HG03196 (cell line): ENCODE data around the gene GXYLT1.
A peak's percentile ranks its signal among the peaks of the same experiment; 100 is the strongest.
"Not testable (repeated sequence)": the region's sequence is repeated elsewhere in the genome, so short reads cannot be mapped to it uniquely, and the experiment has no call there.

Experiments
- ATAC-seq: cut with Tn5 transposase; IDR thresholded peaks from one replicate; pipeline ENCODE4 v1.9.1; 2021; ENCODE audit not compliant: unreplicated experiment

GXYLT1 gene

GRCh38 chr12:42144408-42145196 lies at the start of gene GXYLT1:
TSS of gene GXYLT1 (minus strand) at chr12:42144874. CDS start at chr12:42144646, 228 bp downstream.
- ATAC-seq: peak; percentile 94

- no peak for ATAC-seq
These were observed 48.0 kb upstream of the GXYLT1 start for GRCh38 chr12:42192686-42193085.

GRCh38 chr12:42192258-42192657 lies 47.6 kb upstream of the GXYLT1 start:
- no peak for ATAC-seq

- no peak for ATAC-seq
These were observed 45.7 kb upstream of the GXYLT1 start for GRCh38 chr12:42190376-42190775.

GRCh38 chr12:42188275-42188674 lies 43.6 kb upstream of the GXYLT1 start:
- not testable (repeated sequence) for ATAC-seq

- no peak for ATAC-seq
These were observed 43.1 kb upstream of the GXYLT1 start for GRCh38 chr12:42187799-42188198.

- no peak for ATAC-seq
These were observed 42.1 kb upstream of the GXYLT1 start for GRCh38 chr12:42186793-42187192.

GRCh38 chr12:42182394-42182793 lies 37.7 kb upstream of the GXYLT1 start:
- ATAC-seq: no peak

GRCh38 chr12:42180990-42181596 lies 36.4 kb upstream of the GXYLT1 start:
- ATAC-seq: no peak

GRCh38 chr12:42178101-42178500 lies 33.4 kb upstream of the GXYLT1 start:
- no peak for ATAC-seq

GRCh38 chr12:42174978-42175377 lies 30.3 kb upstream of the GXYLT1 start:
- no peak for ATAC-seq

- ATAC-seq: no peak
These were observed 29.4 kb upstream of the GXYLT1 start for GRCh38 chr12:42173961-42174521.

- no peak for ATAC-seq
These were observed 28.0 kb upstream of the GXYLT1 start for GRCh38 chr12:42172441-42173210.

- ATAC-seq: no peak
These were observed 23.0 kb upstream of the GXYLT1 start for GRCh38 chr12:42167711-42168110.

- ATAC-seq: no peak
These were observed 21.8 kb upstream of the GXYLT1 start for GRCh38 chr12:42166501-42166900.

GRCh38 chr12:42163913-42164312 lies 19.2 kb upstream of the GXYLT1 start:
- no peak for ATAC-seq

GRCh38 chr12:42162965-42163364 lies 18.3 kb upstream of the GXYLT1 start:
- ATAC-seq: peak; percentile 59

- no peak for ATAC-seq
These were observed 17.5 kb upstream of the GXYLT1 start for GRCh38 chr12:42162193-42162592.

GRCh38 chr12:42161529-42161928 lies 16.9 kb upstream of the GXYLT1 start:
- no peak for ATAC-seq

GRCh38 chr12:42156232-42156631 lies 11.6 kb upstream of the GXYLT1 start:
- no peak for ATAC-seq

GRCh38 chr12:42145552-42146215 lies 1.0 kb upstream of the GXYLT1 start:
- ATAC-seq: no peak
